CD4-positive, alpha-beta memory T cell (primary cell): ENCODE data around the gene CEL. TPM values are rescaled to one million over a fixed set of nuclear protein-coding genes. Genes with fewer than 3 reads are reported as not detected.
A peak's percentile ranks its signal among the peaks of the same experiment; 100 is the strongest.

Source experiments
- CTCF ChIA-PET: fragments of 350-600 bp; sonication (Branson Sonifier 250); formaldehyde crosslinking; loops from one replicate; lab custom pipeline; 2021; ENCODE audit warnings: inconsistent platforms; ENCODE audit not compliant: partially characterized antibody; lab: Charles Lee
- POLR2A ChIA-PET: fragments of 350-600 bp; sonication (Branson Sonifier 250); formaldehyde crosslinking; loops from one replicate; lab custom pipeline; 2021; ENCODE audit not compliant: partially characterized antibody; lab: Charles Lee
- DNase-seq, 5 donors: peaks; one replicate each; pipeline versions ENCODE4 v3.0.0 to v3.0.0-alpha.2; 2020 to 2022; ENCODE audit warnings: mixed read lengths in 1 of 5
- H3K27ac ChIP-seq: one replicate; pipeline ENCODE4 v1.7.0; 2013; ENCODE audit warnings: low read depth, low read length
- H3K27me3 ChIP-seq: 2 replicates; pipeline ENCODE4 v1.7.0; 2013; ENCODE audit warnings: mild to moderate bottlenecking, low read length, moderate library complexity; ENCODE audit not compliant: insufficient read depth
- H3K36me3 ChIP-seq: 2 replicates; pipeline ENCODE4 v1.7.0; 2013; ENCODE audit warnings: mild to moderate bottlenecking, low read length, moderate library complexity; ENCODE audit not compliant: insufficient read depth
- H3K4me1 ChIP-seq: 2 replicates; pipeline ENCODE4 v1.7.0; 2013; ENCODE audit warnings: mild to moderate bottlenecking, low read length, moderate library complexity; ENCODE audit not compliant: insufficient read depth
- H3K4me3 ChIP-seq, 2 donors: one replicate each; pipeline ENCODE4 v1.7.0; 2013; ENCODE audit warnings: low read length in 2 of 2, mild to moderate bottlenecking in 1 of 2
- H3K9me3 ChIP-seq, 2 donors: one replicate each; pipeline ENCODE4 v1.7.0; 2013; ENCODE audit warnings: low read length in 2 of 2, control low read depth in 1 of 2; ENCODE audit not compliant: control insufficient read depth in 1 of 2
- H3K27ac Mint-ChIP-seq, 7 donors: one replicate each; pipeline ENCODE4 v1.8.0; 2020 to 2021; ENCODE audit warnings: mixed read lengths in 7 of 7, mild to moderate bottlenecking in 6 of 7, inconsistent platforms in 3 of 7, moderate library complexity in 3 of 7
- H3K27me3 Mint-ChIP-seq, 2 donors: one replicate each; pipeline ENCODE4 v1.8.0; 2020 to 2021; ENCODE audit warnings: mixed read lengths in 2 of 2
- H3K36me3 Mint-ChIP-seq, 2 donors: one replicate each; pipeline ENCODE4 v1.8.0; 2020 to 2021; ENCODE audit warnings: mixed read lengths in 2 of 2, inconsistent platforms in 1 of 2, mild to moderate bottlenecking in 1 of 2
- H3K4me1 Mint-ChIP-seq, 4 donors: one replicate each; pipeline ENCODE4 v1.8.0; 2020 to 2021; ENCODE audit warnings: mixed read lengths in 4 of 4, mild to moderate bottlenecking in 1 of 4
- H3K4me3 Mint-ChIP-seq, 8 donors: one replicate each; pipeline ENCODE4 v1.8.0; 2020 to 2021; ENCODE audit warnings: mixed read lengths in 8 of 8, mild to moderate bottlenecking in 7 of 8, moderate library complexity in 6 of 8, inconsistent platforms in 3 of 8
- H3K9me3 Mint-ChIP-seq, 8 donors: one replicate each; pipeline ENCODE4 v1.8.0; 2020 to 2021; ENCODE audit warnings: mixed read lengths in 8 of 8, mild to moderate bottlenecking in 5 of 8, inconsistent platforms in 3 of 8, moderate library complexity in 1 of 8
- intact Hi-C: fragments of 100-400 bp; cut with micrococcal nuclease; formaldehyde crosslinking; loops from one replicate; pipeline ENCODE4 v1.15.1; 2023
- polyA plus RNA-seq, 2 donors: library from polyadenylated mRNA; unstranded; fragments of 300-500 nt; fragmentation: Illumina TruSeq; gene quantifications; one replicate each; pipeline ENCODE4 v1.2.3, GENCODE V29; 2021
- total RNA-seq, 2 experiments: library from RNA; stranded (reverse); gene quantifications; one replicate each; pipeline ENCODE4 v1.2.3, GENCODE V29; 2021

CEL gene
- total and polyA plus RNA-seq, 4 experiments from 2014 or later: 0.15 to 1.6 (median 1.2) TPM; not detected in 1

- Histone ChIP-seq H3K9me3 (no peaks in the 10 kb centered on the region), H3K27me3 (no peaks in the 10 kb centered on the region), H3K4me3 (no peak overlapping the region), H3K27ac (peak overlapping the region; percentile 55), H3K36me3 (peaks cover 30% of the 10 kb centered on the region), H3K4me1 (peaks cover 71% of the 10 kb centered on the region)
- Mint-ChIP-seq H3K27me3 (no peaks in the 10 kb centered on the region), H3K4me1 (peaks cover 14 to 68% (median 41%) of the 10 kb centered on the region in 4 donors), H3K9me3 (no peaks in the 10 kb centered on the region), H3K36me3 (peaks cover 5 to 32% of the 10 kb centered on the region in 2 donors), H3K27ac (peak overlapping the region in 6 of 7 donors; percentile 7 to 87 (median 64)), H3K4me3 (peak overlapping the region in 2 of 8 donors; percentile 61 to 64)
- intact Hi-C loops: no loop called here
- ChIA-PET CTCF (interaction anchor here (30.1 kb wide), 1 partner anchor 38 kb away, joined by 596 read pairs; no protein-coding TSS in a partner anchor), POLR2A (interaction anchor here (0.8 to 25.7 kb wide), 5 partner anchors 15 to 84 kb away, joined by 3 to 345 read pairs (median 4); no protein-coding TSS in a partner anchor)
- peak in 1 of 5 donors; percentile 43 for DNase-seq
Measured at GRCh38 chr9:133113949-133114885, 52.4 kb downstream of the CEL start.

GRCh38 chr9:133114886-133115603 lies 53.3 kb downstream of the CEL start:
- peaks cover 79% of the 10 kb centered on the region for H3K4me1 ChIP-seq
- H3K27me3 Mint-ChIP-seq: no peaks in the 10 kb centered on the region
- H3K4me3 ChIP-seq: no peak overlapping the region
- no peaks in the 10 kb centered on the region for H3K27me3 ChIP-seq
- H3K27ac ChIP-seq: peak overlapping the region; percentile 55
- peak overlapping the region in 1 of 8 donors; percentile 61 for H3K4me3 Mint-ChIP-seq
- POLR2A ChIA-PET: interaction anchor here (0.8 to 25.7 kb wide), 5 partner anchors 14 to 85 kb away, joined by 3 to 345 read pairs (median 3); no protein-coding TSS in a partner anchor
- H3K36me3 ChIP-seq: peaks cover 22% of the 10 kb centered on the region
- no peaks in the 10 kb centered on the region for H3K9me3 Mint-ChIP-seq
- intact Hi-C loops: no loop called here
- H3K9me3 ChIP-seq: no peaks in the 10 kb centered on the region
- H3K36me3 Mint-ChIP-seq: peaks cover 3 to 25% of the 10 kb centered on the region in 2 donors
- H3K27ac Mint-ChIP-seq: peak overlapping the region in 5 of 7 donors; percentile 79 to 90 (median 87)
- CTCF ChIA-PET: interaction anchor here (1.2 to 30.1 kb wide), 2 partner anchors 9 to 37 kb away, joined by 3 to 596 read pairs; no protein-coding TSS in a partner anchor
- peak in 1 of 5 donors; percentile 35 for DNase-seq
- peaks cover 16 to 76% (median 45%) of the 10 kb centered on the region in 4 donors for H3K4me1 Mint-ChIP-seq

- Mint-ChIP-seq H3K9me3 (no peaks in the 10 kb centered on the region), H3K36me3 (peaks cover 0 to 22% of the 10 kb centered on the region in 2 donors), H3K4me1 (peaks cover 16 to 82% (median 48%) of the 10 kb centered on the region in 4 donors), H3K4me3 (peak overlapping the region in 7 of 8 donors; percentile 5 to 68 (median 54)), H3K27me3 (no peaks in the 10 kb centered on the region), H3K27ac (peak overlapping the region; percentile 79 to 90 (median 88))
- intact Hi-C loops: no loop called here
- ChIA-PET CTCF (interaction anchor here (1.1 to 30.1 kb wide), 3 partner anchors 9 to 36 kb away, joined by 3 to 596 read pairs (median 3); no protein-coding TSS in a partner anchor), POLR2A (interaction anchor here (1.2 to 25.7 kb wide), 5 partner anchors 13 to 32 kb away, joined by 3 to 345 read pairs (median 4); no protein-coding TSS in a partner anchor)
- DNase-seq: peak in 3 of 5 donors; percentile 30 to 68 (median 35)
- peaks cover 86% of the 10 kb centered on the region for H3K4me1 ChIP-seq
- H3K36me3 ChIP-seq: peaks cover 15% of the 10 kb centered on the region
- no peak overlapping the region for H3K4me3 ChIP-seq
- H3K9me3 ChIP-seq: no peaks in the 10 kb centered on the region
- no peaks in the 10 kb centered on the region for H3K27me3 ChIP-seq
- H3K27ac ChIP-seq: peak overlapping the region; percentile 55
Measured at GRCh38 chr9:133115604-133116345, 54.0 kb downstream of the CEL start.

GRCh38 chr9:133116346-133117231 lies 54.8 kb downstream of the CEL start:
- POLR2A ChIA-PET: interaction anchor here (0.9 to 25.7 kb wide), 8 partner anchors 9 to 86 kb away, joined by 3 to 345 read pairs (median 4); partner anchors contain the start of gene GTF3C5
- intact Hi-C loops: no loop called here
- CTCF ChIA-PET: interaction anchor here (1.1 to 30.1 kb wide), 4 partner anchors 10 to 35 kb away, joined by 3 to 596 read pairs (median 4); no protein-coding TSS in a partner anchor

GRCh38 chr9:133117271-133118178 lies 55.7 kb downstream of the CEL start:
- intact Hi-C loops: no loop called here
- Histone ChIP-seq H3K36me3 (peaks cover 4% of the 10 kb centered on the region), H3K27ac (no peak overlapping the region), H3K4me1 (peaks cover 95% of the 10 kb centered on the region), H3K4me3 (no peak overlapping the region), H3K9me3 (no peaks in the 10 kb centered on the region), H3K27me3 (no peaks in the 10 kb centered on the region)
- Mint-ChIP-seq H3K27ac (peak overlapping the region in 4 of 7 donors; percentile 57 to 81 (median 72)), H3K4me3 (peak overlapping the region in 1 of 8 donors; percentile 57), H3K27me3 (no peaks in the 10 kb centered on the region), H3K4me1 (peaks cover 24 to 93% (median 56%) of the 10 kb centered on the region in 4 donors), H3K36me3 (peaks cover 0 to 17% of the 10 kb centered on the region in 2 donors), H3K9me3 (no peaks in the 10 kb centered on the region)
- ChIA-PET CTCF (interaction anchor here (1.0 to 30.1 kb wide), 6 partner anchors 7 to 95 kb away, joined by 3 to 596 read pairs (median 6); no protein-coding TSS in a partner anchor), POLR2A (interaction anchor here (0.9 to 25.7 kb wide), 8 partner anchors 10 to 87 kb away, joined by 3 to 345 read pairs (median 4); partner anchors contain the start of gene GTF3C5)
- DNase-seq: peak in 1 of 5 donors; percentile 33

More at GRCh38 chr9:133116346-133117231, 54.8 kb downstream of the CEL start:
- Histone ChIP-seq H3K4me3 (no peak overlapping the region), H3K27ac (peak overlapping the region; percentile 55), H3K27me3 (no peaks in the 10 kb centered on the region), H3K4me1 (peaks cover 90% of the 10 kb centered on the region), H3K9me3 (no peaks in the 10 kb centered on the region), H3K36me3 (peaks cover 9% of the 10 kb centered on the region)
- Mint-ChIP-seq H3K4me3 (no peak overlapping the region), H3K27me3 (no peaks in the 10 kb centered on the region), H3K4me1 (peaks cover 17 to 86% (median 52%) of the 10 kb centered on the region in 4 donors), H3K36me3 (peaks cover 0 to 20% of the 10 kb centered on the region in 2 donors), H3K27ac (peak overlapping the region in 3 of 7 donors; percentile 25 to 87 (median 48)), H3K9me3 (no peaks in the 10 kb centered on the region)
- peak in 1 of 5 donors; percentile 28 for DNase-seq
